ENCODE data around the gene MAL. TPM values are rescaled to one million over a fixed set of nuclear protein-coding genes. Genes with fewer than 3 reads are reported as not detected.

Gene MAL
- total and polyA plus RNA-seq, 2 of the 8 experiments (the other 6 are each of a cell fraction or from before 2014, with no cell fraction given): not detected

DNA sequence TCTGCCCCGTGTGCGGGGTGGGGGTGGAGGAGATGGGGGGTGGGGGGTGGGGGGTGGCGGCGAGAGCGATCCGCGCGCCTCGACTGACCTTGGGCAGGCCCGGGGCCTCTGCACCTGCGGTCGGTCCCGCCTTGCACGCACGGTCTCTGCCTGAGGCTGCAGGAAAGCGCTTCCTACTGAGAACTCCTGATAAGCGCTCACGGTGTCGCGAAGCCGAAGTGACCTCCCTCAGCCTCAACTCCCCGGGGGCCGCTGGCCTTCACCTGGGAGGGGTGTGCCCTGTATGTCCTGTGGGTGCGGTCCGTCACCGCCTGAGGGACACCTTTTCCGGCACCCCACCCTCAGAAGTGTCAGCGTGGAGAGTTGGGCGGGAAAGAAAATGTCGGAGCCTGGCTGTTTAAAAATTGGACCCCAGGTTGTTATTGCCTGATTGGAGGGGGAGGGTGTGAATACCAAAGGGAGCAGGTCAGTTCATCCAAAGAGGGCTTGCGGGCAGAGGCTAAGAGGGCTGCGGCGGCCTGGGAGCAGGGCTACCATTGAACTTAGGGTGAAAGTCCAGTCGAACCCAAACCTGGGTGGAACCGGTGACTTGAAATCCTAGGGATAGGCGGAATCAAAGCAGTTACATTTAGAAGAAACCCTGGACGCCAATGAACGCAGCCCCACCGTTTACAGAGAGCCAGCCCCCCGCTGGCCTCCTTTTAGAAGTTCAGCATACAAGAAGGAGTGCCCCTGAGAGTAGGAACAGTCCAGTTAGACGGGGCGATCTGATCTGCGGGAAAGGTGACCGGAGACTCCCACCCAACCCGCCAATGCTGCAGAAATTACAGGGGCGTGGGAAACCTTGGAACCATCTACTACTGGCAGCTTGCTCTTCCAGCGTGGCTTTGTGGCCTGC lies 1.2 kb downstream of the MAL start:
- FAIRE-seq: no peak
- TF ChIP-seq KDM1A (IDR thresholded peaks at IDR 0.05; ENCODE audit: borderline replicate concordance, low read length): no peak
- no peak for TF ChIP-seq TCF12 (IDR thresholded peaks at IDR 0.05; ENCODE audit: low read depth, low read length)
- no peak for TF ChIP-seq ATF2 (IDR thresholded peaks at IDR 0.05; ENCODE audit: low read length)
- no peak for TF ChIP-seq EZH2 (IDR thresholded peaks at IDR 0.05; ENCODE audit: low read depth, low read length, severe bottlenecking)
- no peak for TF ChIP-seq CREB1 (IDR thresholded peaks at IDR 0.05)
- TF ChIP-seq POLR2AphosphoS5 (IDR thresholded peaks at IDR 0.05; ENCODE audit: low read depth, low read length): no peak
- TF ChIP-seq GABPA (IDR thresholded peaks at IDR 0.05; ENCODE audit: borderline replicate concordance, insufficient read depth, low read length): no peak
- TF ChIP-seq KDM5A (IDR thresholded peaks at IDR 0.05; ENCODE audit: low read length): no peak
- TF ChIP-seq PHF8 (conservative IDR thresholded peaks at IDR 0.05; ENCODE audit: low read depth, low read length): no peak
- no peak for TF ChIP-seq EGR1 (IDR thresholded peaks at IDR 0.05; ENCODE audit: borderline replicate concordance, low read depth, low read length)

More for the DNA sequence above, 1.2 kb downstream of the MAL start:
- Histone ChIP-seq H3K56ac (replicated peaks; ENCODE audit: insufficient read length, low read depth, low read length) (no peak overlapping the region), H3K14ac (ENCODE audit: insufficient read length) (no peak overlapping the region), H3K23me2 (ENCODE audit: low read depth, low read length) (no peaks in the 10 kb centered on the region), H2BK5ac (ENCODE audit: low read depth, low read length) (no peak overlapping the region), H3K4me3 (ENCODE audit: extremely low read depth in 1 of 4, insufficient read depth in 2 of 4, low read depth in 3 of 4, low read length in 4 of 4) (peak overlapping the region in 1 of 4 experiments; percentile 36; a peak in 1 of 8 replicates), H3K4me1 (replicated peaks in 1 of 4; ENCODE audit: control insufficient read depth in 3 of 4, insufficient read depth in 4 of 4, low read length in 3 of 4) (peaks cover 0 to 7% (median 0%) of the 10 kb centered on the region in 4 experiments; a peak in 1 of 7 replicates), H3K79me2 (ENCODE audit: control insufficient read depth in 1 of 2, insufficient read depth in 2 of 2, low read length in 2 of 2) (no peaks in the 10 kb centered on the region), H3K27me3 (replicated peaks in 1 of 4; ENCODE audit: control insufficient read depth in 3 of 4, extremely low read depth in 1 of 4, insufficient read depth in 3 of 4, low read length in 3 of 4) (peaks cover 5 to 42% (median 33%) of the 10 kb centered on the region in 4 experiments), H2BK120ac (replicated peaks; ENCODE audit: low read depth, low read length) (no peak overlapping the region), H4K20me1 (replicated peaks in 1 of 2; ENCODE audit: control insufficient read depth in 1 of 2, insufficient read depth in 2 of 2, low read length in 2 of 2) (no peaks in the 10 kb centered on the region), H3K23ac (ENCODE audit: insufficient read length) (no peak overlapping the region), H4K8ac (ENCODE audit: extremely low read depth, insufficient read depth, low read length) (no peak overlapping the region; the same call in 1 of the 2 replicates), H2AK5ac (ENCODE audit: low read depth, low read length) (no peak overlapping the region), H2BK15ac (ENCODE audit: low read length) (no peak overlapping the region), H3K27ac (ENCODE audit: low read depth, low read length) (no peak overlapping the region), H3K18ac (ENCODE audit: extremely low read depth, low read length) (no peak overlapping the region), H3K9ac (replicated peaks in 1 of 4; ENCODE audit: extremely low read depth in 1 of 4, low read depth in 3 of 4, low read length in 3 of 4) (no peak overlapping the region), H3K36me3 (ENCODE audit: control insufficient read depth in 2 of 4, insufficient read depth in 4 of 4, low read length in 3 of 4) (no peaks in the 10 kb centered on the region), H4K91ac (replicated peaks; ENCODE audit: insufficient read length, low read length) (no peak overlapping the region), H4K5ac (ENCODE audit: insufficient read length, low read depth, low read length) (no peak overlapping the region), H3K4ac (replicated peaks; ENCODE audit: insufficient read length, low read depth, low read length) (no peak overlapping the region), H2BK20ac (ENCODE audit: low read length) (no peak overlapping the region), H2BK12ac (ENCODE audit: low read depth, low read length) (no peak overlapping the region), H3K9me3 (ENCODE audit: insufficient read depth in 2 of 2, low read depth in 1 of 2, low read length in 1 of 2) (peaks cover 35 to 91% of the 10 kb centered on the region in 2 experiments), H3K79me1 (ENCODE audit: low read depth, low read length) (no peaks in the 10 kb centered on the region), H3K4me2 (ENCODE audit: insufficient read depth in 1 of 2, low read depth in 2 of 2, low read length in 2 of 2) (peak overlapping the region in 1 of 2 experiments; percentile 70; a peak in 1 of 4 replicates), H2AFZ (ENCODE audit: low read length) (no peak overlapping the region)
- ChIA-PET CTCF (ENCODE audit: partially characterized antibody) (no interaction called here), POLR2A (ENCODE audit: partially characterized antibody) (no interaction called here)
- no peak for DNase-seq (ENCODE audit: low read depth in 1 of 2, low spot score in 2 of 2)
- 73% methylated on average over 31 of the region's 47 CpGs; no CpG with 5 or more reads in 1 of the 2 experiments for WGBS, 2 experiments (ENCODE audit: extremely low coverage in 1 of 2, insufficient coverage in 1 of 2, insufficient read length in 1 of 2, insufficient replicate concordance in 2 of 2, low coverage in 1 of 2, low lambda C conversion rate in 2 of 2, missing lambda C conversion rate in 1 of 2)

Measured in H1 (cell line).